Measurements from ENCODE around the gene OPHN1.
A peak's percentile ranks its signal among the peaks of the same experiment; 100 is the strongest.

Gene OPHN1

GRCh38 chrX:68234171-68234910, 199.0 kb downstream of the OPHN1 start:
- no peak for FAIRE-seq

- no peak for FAIRE-seq
These were observed 201.1 kb downstream of the OPHN1 start for GRCh38 chrX:68232206-68232605.

GRCh38 chrX:68209008-68209407, 224.3 kb downstream of the OPHN1 start:
- no peak for FAIRE-seq

- no peak for FAIRE-seq
These were observed 228.7 kb downstream of the OPHN1 start for GRCh38 chrX:68204521-68205038.

- no peak for FAIRE-seq
These were observed 229.6 kb downstream of the OPHN1 start for GRCh38 chrX:68203646-68204045.

- no peak for FAIRE-seq
These were observed 230.1 kb downstream of the OPHN1 start for GRCh38 chrX:68203211-68203610.

GRCh38 chrX:68199062-68199848, 234.0 kb downstream of the OPHN1 start:
- FAIRE-seq, result no peak

- FAIRE-seq, result peak; percentile 80
These were observed 236.1 kb downstream of the OPHN1 start for GRCh38 chrX:68196939-68197791.

GRCh38 chrX:68195561-68195960, 237.7 kb downstream of the OPHN1 start:
- FAIRE-seq, result no peak

GRCh38 chrX:68193786-68194185, 239.5 kb downstream of the OPHN1 start:
- FAIRE-seq, result no peak

- FAIRE-seq, result no peak
These were observed 240.1 kb downstream of the OPHN1 start for GRCh38 chrX:68193234-68193633.

- FAIRE-seq, result no peak
These were observed 242.5 kb downstream of the OPHN1 start for GRCh38 chrX:68190799-68191198.

GRCh38 chrX:68186552-68187262, 246.6 kb downstream of the OPHN1 start:
- no peak for FAIRE-seq

- no peak for FAIRE-seq
These were observed 248.1 kb downstream of the OPHN1 start for GRCh38 chrX:68185161-68185560.

GRCh38 chrX:68183612-68184214, 249.6 kb downstream of the OPHN1 start:
- FAIRE-seq, result no peak

- no peak for FAIRE-seq
These were observed 252.7 kb downstream of the OPHN1 start for GRCh38 chrX:68180579-68180978.

- no peak for FAIRE-seq
These were observed 253.9 kb downstream of the OPHN1 start for GRCh38 chrX:68179355-68179754.

GRCh38 chrX:68177542-68177941, 255.8 kb downstream of the OPHN1 start:
- FAIRE-seq, result no peak

- no peak for FAIRE-seq
These were observed 257.7 kb downstream of the OPHN1 start for GRCh38 chrX:68175562-68175961.

- no peak for FAIRE-seq
These were observed 269.9 kb downstream of the OPHN1 start for GRCh38 chrX:68163441-68163840.

GRCh38 chrX:68147848-68148247, 285.4 kb downstream of the OPHN1 start:
- FAIRE-seq, result no peak

GRCh38 chrX:68146054-68146453, 287.2 kb downstream of the OPHN1 start:
- no peak for FAIRE-seq

All from G401.6 (cell line).